ENCODE results near the gene ANO2.
"Not testable (repeated sequence)": the region's sequence is repeated elsewhere in the genome, so short reads cannot be mapped to it uniquely, and the experiment has no call there.

The ANO2 gene

GRCh38 chr12:5884285-5884684, 60.8 kb downstream of the ANO2 start:
- DNase-seq, result no peak

- no peak for DNase-seq
Measured at GRCh38 chr12:5882511-5883190, 62.4 kb downstream of the ANO2 start.

- no peak for DNase-seq
Measured at GRCh38 chr12:5881666-5882065, 63.4 kb downstream of the ANO2 start.

DNA sequence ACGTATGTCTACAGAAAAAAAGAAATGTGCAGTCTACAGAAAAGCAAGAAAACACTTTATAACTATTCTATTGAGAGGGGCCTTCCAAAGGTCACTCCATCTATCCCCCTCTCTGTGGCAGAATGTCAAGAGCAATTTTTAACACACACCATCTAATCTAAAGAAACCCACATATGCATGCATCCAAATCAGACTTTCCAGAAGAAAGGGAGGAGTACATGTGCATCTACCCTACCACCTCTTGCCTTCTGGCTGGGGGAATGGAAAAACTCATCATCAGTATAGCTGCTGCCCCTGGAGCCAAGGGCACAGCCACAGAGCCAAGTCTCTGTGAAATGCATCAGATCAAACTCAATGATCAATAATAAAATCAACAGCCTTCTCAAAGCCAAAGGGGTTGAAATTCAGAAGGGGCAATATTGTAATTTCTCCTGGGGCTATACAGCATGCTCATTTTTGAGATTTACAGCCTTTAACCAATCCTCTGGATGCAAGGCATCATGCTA, 63.9 kb downstream of the ANO2 start:
- DNase-seq, result no peak

DNA sequence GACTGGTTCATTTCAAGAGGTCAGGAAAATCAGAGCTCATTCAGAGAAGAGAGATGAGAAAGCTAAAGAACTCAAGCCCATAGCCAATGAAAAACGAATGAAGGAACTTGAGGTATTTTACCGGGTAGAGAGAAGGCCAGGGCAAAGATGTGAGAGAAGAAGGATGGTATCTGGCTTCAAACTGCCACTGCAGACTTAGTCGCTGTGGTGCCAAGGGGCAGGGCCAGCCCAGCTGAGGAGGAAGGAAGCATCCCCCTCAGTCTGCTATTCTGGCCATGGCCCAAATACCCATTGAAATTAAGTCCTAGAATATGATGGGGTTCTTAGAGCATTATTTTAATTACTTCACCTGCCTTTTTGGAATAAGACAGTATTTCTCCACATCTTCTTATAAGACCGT, 69.2 kb downstream of the ANO2 start:
- no peak for DNase-seq

- DNase-seq, result no peak
Measured at GRCh38 chr12:5874514-5874913, 70.5 kb downstream of the ANO2 start.

DNA sequence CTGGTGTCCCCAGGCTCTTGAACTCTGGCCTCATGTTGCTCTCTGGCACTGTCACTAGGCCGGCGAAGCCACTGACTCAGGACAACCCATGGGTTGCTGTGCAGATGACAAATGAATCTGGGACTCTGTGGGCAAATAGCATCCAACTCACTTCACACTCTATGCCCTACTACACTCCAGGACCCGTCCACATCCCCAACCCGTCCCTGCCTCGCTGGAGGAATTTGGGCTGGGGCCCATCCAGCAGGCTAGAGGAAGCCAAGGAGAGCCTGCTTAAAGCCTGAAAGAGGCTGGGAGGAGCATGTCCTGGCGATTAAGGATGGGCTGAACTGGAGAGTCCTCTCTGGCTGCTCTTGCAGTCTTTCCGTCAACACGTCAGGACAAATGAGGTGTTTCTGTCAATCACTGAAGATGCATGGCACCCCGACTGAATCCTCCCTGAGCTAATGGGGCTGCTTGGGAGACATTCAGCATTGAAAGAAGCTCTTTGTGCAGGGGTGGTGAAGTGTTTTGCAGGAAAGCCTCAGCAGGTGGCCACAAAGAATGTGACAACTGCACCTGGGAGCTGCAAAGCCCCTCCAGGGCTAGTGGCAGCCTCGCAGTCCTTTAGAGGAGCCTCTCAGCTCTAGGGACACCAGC, 71.7 kb downstream of the ANO2 start:
- DNase-seq, result no peak

- no peak for DNase-seq
Measured at GRCh38 chr12:5872745-5873144, 72.3 kb downstream of the ANO2 start.

- no peak for DNase-seq
Measured at GRCh38 chr12:5871741-5872140, 73.3 kb downstream of the ANO2 start.

DNA sequence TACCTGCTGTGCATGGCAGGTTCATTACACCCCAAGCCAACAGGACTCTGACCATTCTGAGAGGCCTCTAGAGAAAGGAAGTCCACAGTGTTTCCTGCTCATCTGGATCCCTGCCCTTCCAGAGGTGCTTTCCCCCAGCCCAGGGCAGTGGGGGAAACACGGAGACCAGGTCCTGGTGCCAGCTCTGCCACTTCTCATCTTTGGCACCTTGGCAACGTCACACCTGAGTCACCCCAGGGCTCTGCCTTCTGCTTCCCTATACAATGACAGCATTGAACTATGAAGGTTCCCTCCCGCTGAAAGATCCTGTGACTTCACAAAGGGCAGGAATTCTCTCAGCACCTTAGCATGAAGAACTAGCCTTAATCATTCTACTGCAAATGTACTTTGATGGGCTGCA, 74.9 kb downstream of the ANO2 start:
- no peak for DNase-seq

DNA sequence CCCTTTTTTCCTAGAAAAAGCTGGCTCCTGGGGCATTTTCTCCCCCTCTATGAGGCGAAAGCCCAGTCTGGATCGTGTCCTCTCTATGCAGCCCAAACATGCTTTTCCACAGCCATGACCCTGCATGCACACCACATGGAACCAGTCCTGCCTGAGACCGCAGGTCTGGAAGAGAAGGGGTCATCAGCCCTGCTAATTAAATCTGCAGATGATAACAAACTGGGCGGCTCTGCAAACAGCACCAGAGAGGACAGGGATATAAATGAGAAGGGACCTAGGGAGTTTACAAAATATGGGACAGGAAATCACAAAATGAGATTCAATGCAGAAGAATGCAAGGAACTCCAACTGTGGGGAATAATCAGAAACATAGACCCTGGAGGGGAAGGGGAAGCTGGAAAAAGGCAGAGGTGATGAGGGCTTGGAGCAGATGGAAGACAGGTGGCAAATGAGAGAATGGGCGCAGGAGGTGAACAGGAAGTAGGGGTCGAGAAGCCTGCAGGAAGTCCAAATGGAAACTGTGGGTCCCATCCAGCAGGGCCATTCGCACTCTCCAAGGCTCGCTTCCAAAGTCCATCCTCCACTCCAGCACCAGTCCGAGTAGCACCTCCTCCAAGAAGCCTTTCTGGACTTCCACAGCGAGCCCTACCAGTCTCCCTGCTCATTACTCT, 76.3 kb downstream of the ANO2 start:
- no peak for DNase-seq

- DNase-seq, result no peak
Measured at GRCh38 chr12:5865397-5865796, 79.7 kb downstream of the ANO2 start.

GRCh38 chr12:5864972-5865371, 80.1 kb downstream of the ANO2 start:
- no peak for DNase-seq

- no peak for DNase-seq
Measured at GRCh38 chr12:5864301-5864700, 80.8 kb downstream of the ANO2 start.

- DNase-seq, result no peak
Measured at GRCh38 chr12:5861416-5861815, 83.6 kb downstream of the ANO2 start.

- DNase-seq, result no peak
Measured at GRCh38 chr12:5856692-5857091, 88.4 kb downstream of the ANO2 start.

DNA sequence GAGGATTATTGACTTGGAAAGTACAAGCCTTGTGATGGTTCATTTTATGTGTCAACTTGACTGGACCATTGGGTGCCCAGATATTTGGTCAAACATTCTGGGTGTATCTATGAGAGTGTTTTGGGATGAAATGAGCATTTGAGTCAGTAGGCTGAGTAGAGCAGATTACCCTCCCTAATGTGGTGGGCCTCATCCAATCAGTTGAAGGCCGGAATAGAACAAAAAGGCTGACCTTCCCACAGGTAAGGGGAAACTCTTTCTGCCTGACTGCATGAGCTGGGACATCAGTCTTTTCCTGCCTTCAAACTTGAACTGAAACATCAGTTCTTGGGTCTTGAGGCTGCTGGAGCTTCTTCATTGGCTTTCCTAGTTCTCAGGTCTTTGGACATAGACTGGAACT, 98.1 kb downstream of the ANO2 start:
- no peak for DNase-seq

DNA sequence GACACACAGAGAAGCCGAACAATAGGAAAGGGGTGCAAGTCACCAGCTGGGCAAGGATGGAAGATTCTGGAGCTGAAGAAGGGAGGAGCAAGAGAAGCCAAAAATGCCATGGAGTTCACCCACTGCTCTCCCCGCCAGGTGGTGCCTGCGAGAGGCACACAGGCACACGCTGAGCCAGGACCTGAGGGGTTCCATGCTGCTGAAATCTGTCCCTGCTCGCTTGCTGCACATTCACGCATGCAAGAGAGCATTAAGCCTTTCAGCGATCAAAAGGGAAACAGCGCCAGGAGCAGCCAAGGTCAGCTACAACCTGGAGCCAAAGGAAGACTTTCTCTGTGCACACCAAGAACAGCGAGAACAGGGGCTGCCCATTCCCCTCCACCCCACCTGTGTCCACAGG, 104.1 kb downstream of the ANO2 start:
- no peak for DNase-seq

DNA sequence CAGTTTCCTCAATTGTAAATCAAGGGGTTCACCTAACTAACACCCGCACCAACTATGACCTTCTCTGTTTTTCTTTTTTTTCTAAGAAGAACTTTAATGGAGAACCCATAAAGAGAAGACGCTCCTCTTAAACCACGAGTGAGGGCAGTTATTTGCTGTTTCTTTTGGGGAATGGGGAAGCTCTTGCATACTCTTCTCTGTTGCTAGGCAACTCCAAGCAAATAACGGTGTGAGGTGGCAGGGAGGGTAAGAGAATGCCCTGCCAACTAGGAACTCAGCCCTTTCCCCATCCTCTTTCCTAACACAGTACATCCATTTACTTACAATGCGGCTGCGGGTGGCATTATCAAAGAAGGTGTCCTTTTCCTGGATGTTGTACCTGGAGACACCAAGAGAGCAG, 114.9 kb downstream of the ANO2 start:
- no peak for DNase-seq

GRCh38 chr12:5827591-5827990, 117.5 kb downstream of the ANO2 start:
- no peak for DNase-seq

DNA sequence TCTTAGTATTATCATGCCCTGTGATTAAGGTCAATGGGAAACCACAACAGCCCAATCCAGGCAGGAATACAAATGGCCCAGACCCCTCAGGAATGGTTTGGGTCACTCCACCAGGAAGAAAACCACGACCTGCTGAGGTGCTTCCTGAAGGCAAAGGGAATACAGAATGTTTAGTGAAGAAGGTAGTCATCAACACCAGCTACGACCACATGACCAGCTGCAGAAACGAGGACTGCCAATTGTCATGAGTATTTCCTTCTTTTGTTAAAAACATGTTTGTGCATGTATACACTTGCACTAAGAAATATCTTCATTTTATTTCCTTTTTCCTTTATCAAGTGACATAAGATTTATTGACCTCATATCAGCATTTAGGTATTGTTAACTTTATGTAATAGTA, 119.3 kb downstream of the ANO2 start:
- DNase-seq, result not testable (repeated sequence)

GRCh38 chr12:5818877-5819276, 126.2 kb downstream of the ANO2 start:
- DNase-seq, result not testable (repeated sequence)

DNA sequence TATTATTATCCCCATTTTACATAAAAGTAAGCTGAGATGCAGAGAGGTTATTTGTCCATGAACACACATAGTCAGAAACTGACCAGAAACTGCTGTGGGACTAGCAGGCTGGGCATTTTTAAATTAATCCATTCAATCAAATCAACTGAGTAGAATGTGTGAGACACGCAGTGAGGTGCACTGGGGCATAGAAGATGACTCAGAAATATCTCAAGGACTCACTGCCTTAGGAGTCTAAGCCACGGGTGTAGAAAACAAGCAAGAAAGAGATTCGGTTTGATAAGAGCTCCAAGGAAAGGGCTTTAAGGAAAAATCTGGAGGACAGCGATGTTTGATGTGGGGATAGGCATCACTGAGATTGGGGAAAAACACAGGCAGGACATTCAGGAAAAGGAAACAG, 127.8 kb downstream of the ANO2 start:
- no peak for DNase-seq

DNA sequence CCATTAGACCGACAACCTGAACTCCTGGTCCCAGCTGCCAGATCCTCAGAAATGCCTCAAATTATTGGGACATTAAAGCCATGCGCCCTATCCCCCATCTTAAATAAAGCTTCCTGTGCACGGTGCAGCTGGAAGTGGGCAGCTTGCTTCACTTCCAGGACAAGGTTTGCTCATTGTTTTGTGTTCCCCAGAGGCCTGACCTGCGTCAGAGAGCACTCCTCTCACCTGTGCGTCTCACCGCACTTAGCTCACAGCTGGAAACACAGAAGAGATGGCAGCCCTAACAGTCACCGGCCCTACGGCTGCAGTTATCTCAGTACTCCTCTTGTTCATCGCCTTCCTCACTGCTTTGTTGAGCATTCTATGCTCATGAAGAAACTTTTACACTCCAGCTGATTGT, 135.5 kb downstream of the ANO2 start:
- DNase-seq, result no peak
